GM19455 (cell line): ENCODE results near the gene ASTN1.
A peak's percentile ranks its signal among the peaks of the same experiment; 100 is the strongest.

Experiments
- ATAC-seq: cut with Tn5 transposase; IDR thresholded peaks from one replicate; pipeline ENCODE4 v1.9.1; 2021; ENCODE audit not compliant: unreplicated experiment

ASTN1 gene

DNA sequence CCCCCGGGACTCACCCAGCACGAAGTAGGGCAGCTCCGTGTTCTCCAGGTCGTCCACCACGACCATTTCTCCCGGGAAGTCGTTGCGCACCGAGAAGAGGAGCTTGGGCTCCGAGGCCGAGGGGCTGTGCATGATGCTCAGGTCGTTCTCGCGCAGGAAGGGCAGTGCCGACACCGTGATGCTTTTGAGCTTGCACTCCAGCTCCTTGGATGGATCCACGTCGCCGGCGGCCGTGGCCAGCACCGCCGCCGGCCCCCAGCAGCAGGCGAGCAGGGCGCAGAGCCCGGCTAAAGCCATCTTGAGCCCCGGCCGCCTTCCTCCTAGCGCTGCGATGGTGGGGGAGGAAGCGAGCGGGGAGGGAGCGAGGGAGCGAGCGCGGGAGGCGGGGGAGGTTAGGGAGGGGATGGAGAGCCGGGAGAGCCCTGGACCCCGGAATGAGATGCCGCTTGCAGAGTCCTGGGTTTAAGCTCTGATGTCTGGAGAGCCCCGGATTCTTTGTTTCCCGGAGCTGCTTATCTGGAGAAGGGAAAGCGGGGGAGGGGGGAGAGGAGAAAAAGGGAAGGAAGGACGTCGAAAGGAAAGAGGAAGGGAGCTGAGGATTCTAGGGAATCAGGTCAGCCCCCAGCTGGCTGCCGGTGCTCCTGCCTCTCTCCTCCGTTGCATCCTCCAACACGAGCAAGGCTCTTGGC is at the start of gene ASTN1:
TSS of gene ASTN1 (minus strand) at position 333 of the 689 bp plus-strand sequence. CDS start at position 297, 36 bp downstream.
- no peak for ATAC-seq

DNA sequence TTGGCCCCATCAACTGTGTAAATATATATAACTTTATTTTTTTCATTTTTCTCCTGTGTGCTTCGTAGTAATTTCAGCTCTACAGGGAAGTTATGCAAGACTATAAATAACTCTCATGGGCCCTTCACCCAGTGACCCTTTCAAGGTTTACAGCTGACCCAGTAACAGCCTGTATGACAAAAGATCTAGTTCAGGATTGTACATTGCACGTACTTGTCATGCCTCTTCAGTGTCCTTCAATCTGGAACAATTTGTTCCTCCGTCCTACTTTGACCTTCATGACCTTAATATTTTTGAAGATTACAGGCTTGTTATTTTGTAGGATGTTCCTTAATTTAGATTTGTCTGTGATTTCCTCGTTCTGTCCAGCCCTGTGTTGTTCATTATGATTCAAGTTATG is 46.7 kb upstream of the ASTN1 start:
- ATAC-seq = no peak

DNA sequence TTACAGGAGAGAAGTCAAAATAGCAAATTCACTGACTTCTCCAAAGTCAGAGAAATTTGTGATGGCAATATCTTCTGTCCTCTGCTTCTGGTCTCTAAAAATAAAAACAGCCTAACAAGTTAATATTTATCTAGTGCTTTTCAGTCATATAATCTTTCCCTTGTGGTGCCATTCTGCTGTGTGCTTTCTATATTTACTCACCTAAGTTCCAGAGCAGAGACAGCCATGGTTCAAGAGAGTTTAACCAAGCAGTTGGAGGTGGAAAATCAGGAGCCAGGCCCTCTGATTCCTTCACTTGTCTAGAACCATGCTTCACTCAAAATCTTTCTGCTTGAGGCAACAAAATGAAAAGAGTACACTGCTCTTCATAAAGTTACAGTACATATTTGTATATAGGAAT is 45.6 kb upstream of the ASTN1 start:
- no peak for ATAC-seq

DNA sequence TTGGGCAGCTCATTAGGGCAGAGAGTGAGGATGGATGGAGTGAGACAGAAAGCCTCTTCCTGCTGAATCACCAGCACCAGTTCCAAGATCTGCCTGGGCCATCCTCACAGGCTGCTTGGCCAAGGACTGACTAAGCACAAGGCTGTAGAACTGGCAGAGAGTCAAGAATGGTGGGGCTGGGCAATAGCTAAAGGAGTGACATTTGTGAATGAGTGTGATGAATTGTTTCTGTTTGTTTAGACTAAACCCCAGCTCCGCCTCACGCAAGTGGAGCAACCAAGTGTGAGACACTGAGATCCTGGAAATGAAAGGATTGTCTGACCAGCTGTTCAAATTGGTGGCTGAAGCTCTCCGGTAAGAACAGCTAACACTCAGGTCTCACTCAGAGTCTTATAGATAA is 44.8 kb upstream of the ASTN1 start:
- no peak for ATAC-seq

DNA sequence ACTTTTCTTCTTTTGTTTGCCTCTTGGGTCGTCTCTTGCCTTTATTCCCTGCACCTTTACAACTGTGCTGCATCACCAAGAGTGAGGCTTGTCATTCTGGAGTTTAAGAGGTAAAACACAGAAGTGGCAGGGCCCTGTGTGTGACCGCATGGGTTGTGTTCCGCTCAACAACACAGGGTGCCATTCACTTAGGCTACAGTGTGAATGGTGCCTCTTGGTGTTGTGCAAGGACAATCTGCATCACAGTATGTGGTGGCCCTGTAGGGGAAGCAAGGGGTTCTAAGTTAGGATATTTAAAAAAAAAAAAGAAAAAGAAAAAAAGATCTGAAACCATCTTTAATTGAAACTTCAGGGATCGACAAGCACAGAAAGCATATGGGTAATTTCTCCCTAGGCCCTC is 44.4 kb upstream of the ASTN1 start:
- ATAC-seq = no peak

DNA sequence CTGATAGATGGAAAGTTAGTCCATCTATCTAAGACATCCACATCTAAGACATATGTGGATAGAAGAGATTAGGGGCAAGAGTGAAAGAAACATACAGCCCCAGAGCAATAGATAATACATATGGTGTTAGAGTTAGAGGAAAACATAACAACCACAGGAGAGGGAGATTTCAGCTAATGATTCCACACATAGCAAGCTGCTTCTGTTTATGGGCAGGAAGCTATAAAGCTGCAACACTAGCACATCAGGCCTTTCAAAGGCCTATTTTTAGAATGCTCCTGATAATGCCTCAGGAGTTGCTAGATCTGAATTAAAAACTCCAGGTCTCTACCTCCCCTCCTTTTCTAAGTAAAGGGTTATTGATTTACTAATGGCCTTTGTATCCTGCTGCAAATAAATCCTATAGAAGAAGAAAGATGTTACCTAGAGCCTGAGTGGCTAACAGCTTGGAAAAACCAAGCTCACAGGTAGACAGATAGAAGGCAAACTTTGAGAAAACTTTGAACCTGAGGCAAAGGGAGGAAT is 42.4 kb upstream of the ASTN1 start:
- no peak for ATAC-seq

DNA sequence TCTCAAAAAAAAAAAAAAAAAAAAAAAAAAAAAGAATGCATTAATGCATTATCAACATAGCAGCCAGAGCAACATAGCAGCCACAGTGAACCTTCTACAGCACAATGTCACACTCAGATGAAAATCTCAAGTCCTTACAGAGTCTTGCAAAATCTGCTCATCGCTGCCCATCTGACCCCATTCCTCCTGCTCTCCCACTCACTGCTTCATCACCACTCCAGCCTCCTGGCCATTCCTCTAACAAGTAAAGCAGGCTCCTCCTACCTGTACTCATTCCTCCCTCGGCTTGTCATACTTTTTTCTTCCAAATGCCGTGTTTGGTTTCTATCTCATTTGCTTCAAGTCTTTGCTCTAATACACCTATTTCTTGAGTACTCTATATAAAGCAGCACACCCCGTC is 35.8 kb upstream of the ASTN1 start:
- ATAC-seq = no peak

DNA sequence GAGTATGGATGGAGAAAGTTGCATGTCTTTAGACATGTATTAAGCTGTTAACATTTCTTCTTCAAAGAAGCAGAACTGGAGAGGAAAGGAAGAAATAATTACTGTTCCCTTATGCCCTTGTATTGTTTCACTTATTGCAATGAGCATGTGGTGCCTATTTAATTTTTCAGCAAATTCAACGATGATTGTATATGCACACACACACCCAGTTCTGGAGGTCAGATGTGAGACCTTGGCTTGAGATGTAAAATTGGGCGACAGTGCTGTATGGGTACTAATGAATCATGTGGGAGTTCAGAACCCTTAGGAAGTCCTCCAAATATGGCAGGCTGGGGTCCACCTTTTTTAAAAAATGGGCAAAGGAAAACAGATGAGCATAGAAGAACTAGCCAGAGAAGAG is 33.7 kb upstream of the ASTN1 start:
- no peak for ATAC-seq

DNA sequence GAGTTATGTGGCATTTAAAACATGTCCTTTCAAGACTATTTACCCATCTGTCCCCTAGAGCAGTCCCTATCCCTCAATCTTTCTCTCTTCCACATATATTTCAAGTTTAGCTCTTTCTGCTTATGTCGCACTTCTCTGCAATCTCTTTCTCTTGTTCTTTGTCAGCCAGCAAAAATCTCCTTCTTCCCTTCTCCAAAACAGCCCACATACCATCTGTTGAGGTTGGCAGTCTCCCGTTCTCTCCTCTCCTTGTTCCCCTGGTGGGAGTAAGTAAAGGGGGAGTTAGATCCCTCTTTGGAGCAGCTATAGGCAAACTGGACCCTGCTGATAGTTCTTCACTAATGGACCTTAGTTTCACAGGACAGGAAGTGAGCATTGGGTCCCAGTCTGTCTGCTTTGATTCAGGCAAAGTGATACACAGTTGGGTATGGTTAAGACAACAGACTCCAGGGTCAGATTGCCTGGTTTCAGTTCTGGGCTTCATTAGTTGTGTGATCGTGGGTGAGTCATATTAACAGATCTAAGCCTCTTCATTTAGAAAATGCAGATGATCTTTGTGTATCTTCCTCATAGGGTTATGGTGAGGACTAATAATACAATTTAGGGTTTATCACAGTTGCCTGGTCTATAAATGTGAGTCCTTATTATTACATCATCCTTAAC is 25.9 kb upstream of the ASTN1 start:
- ATAC-seq = no peak

DNA sequence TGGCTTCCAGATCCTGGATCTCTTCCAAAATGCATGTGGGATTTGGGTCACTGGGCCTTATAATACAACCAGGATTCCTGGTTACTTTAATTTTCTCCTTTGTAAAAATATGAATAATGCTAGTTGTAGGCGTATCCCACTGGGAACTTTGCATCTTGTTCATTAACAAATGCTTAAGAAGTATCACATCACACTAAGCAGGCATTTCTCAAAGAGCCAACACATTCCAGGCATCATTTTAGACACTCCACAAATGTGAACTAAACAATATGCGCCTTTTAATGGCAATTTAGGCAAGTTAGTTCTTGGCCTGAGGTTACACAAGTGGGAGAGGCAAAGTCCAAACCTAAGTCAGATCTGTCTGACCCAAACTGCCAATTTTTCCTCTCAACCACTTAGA is 22.1 kb upstream of the ASTN1 start:
- no peak for ATAC-seq

DNA sequence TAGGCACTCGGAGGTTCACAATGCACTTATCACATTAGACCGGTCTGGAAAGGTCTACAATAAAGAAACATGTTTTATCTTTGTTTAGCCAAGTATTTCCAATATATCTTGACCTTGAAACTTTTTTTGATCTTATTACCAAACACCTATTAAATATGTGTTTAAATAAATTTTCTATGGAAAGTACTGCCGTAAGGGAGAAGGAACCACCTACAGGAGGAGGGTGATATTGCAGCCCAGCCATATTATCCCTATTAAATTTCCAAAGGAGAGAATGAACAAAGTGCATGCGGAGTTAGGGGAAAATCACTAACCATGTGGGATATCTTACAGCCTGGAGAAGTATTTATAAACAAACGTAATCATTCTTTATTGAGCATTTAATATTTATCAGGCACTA is 20.7 kb upstream of the ASTN1 start:
- no peak for ATAC-seq

DNA sequence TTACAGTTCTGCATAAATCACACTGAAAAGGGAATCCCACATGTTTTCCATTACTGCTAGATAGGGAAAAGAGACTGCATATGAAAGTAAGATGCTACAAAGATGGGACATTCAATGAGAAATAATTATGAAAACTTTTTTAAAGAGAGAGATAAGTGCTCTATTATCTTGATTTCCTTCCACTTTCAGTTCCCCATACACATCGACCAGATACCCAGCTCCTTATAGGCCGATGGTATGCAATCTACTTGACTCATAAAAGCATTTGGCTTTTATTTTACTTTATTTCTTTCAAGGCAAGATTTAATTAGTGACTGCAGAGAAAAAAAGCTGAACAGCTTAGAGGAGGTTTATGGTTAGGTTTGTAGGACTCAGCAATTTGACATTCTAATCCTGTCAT is 19.3 kb upstream of the ASTN1 start:
- no peak for ATAC-seq

DNA sequence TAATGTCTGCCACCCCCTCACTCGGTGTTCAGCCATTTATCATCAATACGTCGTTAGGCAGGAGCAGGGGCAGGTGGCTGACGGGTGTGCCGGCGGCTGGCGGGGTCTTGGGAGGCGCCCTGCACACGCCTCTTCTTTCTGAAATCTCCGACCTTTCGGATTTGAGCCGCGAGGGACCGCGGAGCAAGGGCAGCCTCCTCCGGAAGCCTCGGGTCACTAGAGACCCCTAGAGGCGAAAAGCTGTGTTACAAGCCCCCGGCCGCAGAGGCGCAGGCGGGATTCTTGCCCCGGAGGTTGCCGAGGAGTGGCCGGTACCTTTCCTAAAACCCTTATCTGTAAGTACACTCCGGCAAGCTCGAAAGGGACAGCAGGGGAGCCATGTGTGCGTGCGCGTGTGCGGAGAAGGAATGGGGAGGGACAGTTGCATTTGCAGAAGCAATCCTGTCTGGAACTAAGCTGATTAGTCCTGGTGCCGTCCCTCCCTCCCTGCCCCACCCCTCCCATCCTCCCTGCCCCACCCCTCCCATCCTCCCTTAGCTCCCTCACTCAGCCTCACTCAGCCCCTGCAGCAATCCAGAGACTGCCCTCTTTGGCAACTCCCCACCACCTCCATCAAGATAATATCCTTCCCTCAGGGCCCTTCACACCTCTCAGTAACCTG is 17.2 kb upstream of the ASTN1 start:
- ATAC-seq = peak; percentile 93

DNA sequence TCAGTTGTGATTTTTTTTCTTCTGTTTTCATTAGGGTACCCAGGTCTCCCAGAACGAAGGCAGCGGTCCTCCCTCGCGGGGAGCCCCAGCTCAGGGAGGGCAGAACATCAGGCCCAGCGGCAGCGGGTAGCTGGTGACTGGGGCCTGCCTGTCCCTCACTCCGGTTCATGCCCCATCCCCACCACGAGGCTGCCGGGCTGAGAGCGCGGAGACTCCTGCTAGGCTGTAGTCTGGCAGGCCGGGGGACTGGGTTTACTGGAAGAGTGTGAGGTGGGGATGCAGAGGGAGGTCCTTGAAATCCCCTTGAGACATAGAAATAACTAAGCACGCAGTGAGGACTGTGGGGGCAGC is 16.7 kb upstream of the ASTN1 start:
- ATAC-seq = peak; percentile 22

DNA sequence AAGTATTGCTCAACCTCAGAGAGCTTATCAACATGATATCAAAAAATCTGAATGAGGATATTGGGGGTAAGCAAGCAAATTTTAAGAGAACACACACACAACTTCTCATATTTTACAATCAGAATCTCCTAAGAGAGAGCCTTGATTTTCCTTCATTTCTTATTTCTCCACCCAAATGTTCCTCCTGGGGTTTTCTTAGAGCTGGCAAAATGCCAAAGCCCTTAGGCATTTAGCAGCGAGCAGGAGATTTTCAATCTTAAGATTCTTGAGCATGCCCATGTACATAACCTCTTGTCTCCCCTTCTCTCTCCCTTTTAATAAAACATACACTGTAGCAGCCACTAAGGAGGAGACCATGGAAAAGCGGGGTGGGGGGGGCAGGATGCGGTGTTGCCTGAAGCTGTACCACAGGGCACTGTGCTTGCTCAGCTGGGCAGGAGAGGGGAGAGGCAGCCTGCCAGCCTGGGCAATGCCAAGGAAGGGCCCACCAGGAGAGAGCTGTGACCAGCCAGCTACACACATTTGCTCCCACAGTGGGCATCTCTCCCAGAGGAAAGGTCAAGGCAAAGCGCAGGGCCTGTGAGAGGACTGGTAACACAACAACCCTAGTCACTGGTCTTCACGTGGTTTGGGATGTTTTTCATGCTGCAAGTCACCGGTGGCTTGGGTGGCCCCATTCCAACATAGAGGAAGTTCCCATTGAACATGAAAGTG is 10.6 kb upstream of the ASTN1 start:
- no peak for ATAC-seq

DNA sequence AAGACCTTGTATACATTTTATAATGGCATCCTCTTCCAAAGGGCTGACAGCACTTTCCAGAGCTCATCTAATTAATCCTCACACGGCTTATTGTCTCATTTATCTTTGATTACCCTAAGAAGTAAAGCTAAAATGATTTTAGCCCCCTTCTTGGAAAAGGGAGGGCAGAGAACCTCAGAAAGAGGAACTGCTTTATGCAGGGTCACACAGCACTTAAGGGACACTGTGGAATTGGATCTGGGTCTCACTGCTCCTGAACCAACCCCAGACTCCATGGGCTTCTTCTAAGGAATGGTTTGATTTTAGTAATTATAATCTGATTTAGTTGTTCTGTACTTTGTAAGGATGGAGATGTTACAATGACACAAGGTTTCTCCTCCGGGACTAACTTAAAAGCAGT is 9.5 kb upstream of the ASTN1 start:
- ATAC-seq = no peak

DNA sequence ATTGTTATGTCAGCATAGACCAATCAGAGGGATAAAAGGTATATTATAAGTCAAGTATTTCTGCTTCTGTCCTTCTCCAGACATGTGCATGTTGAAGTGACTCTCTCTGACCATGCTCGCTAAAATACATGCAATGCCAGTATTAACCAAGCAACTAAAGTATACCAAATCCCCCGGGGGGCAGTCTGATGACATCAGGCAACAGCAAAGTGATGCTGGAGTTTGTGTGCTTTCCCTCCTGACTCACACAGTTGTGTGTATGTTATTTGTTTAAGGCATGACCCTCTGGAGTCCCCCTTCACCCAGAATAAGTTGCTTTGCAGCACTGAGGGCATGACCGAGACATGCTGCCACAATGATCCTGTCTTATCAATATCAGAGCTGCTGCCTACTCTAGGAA is 8.4 kb upstream of the ASTN1 start:
- ATAC-seq = no peak

DNA sequence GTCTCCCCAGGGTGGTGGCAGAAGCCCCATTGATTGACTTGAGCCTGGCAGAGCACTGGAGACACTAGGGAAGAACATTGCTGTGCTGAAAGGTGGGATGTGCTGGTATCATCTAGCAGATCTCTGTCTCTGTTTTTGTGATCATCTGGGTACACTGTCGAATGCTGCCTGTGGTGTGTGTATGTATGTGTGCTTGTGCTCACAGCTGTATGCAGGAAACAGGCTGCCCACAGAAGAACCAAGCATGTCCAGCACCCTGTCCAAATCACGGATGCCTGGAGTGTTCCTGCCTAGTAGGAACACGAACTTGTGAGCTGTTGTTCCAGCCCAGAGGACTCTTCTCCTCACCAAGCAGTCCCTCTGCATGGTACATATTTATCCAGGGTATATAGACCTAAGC is 7.8 kb upstream of the ASTN1 start:
- no peak for ATAC-seq

DNA sequence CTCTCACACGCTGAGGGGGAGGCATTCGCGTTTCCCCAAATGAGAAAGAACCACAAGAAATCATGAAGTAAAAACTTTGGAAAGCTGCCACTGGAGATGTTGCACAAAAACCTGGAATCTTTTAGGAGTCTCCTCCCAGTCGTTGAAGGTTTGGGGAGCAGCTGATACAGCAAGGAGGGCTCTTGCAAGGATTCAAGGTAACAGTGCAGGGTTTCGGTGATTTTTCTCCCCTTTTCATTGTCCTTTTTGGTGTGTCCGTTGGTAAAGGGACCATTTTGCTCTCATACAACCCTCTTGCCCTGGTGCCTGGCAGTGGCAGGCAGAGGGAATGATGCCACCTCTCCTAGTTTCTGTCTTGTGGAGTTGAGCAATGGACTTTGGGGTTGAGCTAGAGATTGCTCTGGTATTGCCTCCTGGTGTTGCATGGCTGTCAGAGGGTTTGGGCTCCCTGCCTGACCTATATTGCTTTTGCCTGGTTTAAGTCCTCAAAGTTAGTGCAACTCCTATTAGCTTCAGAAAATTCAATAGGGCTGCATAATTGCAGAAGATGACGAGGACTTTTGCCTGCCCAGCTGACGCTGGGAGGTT is 7.1 kb upstream of the ASTN1 start:
- ATAC-seq = no peak

DNA sequence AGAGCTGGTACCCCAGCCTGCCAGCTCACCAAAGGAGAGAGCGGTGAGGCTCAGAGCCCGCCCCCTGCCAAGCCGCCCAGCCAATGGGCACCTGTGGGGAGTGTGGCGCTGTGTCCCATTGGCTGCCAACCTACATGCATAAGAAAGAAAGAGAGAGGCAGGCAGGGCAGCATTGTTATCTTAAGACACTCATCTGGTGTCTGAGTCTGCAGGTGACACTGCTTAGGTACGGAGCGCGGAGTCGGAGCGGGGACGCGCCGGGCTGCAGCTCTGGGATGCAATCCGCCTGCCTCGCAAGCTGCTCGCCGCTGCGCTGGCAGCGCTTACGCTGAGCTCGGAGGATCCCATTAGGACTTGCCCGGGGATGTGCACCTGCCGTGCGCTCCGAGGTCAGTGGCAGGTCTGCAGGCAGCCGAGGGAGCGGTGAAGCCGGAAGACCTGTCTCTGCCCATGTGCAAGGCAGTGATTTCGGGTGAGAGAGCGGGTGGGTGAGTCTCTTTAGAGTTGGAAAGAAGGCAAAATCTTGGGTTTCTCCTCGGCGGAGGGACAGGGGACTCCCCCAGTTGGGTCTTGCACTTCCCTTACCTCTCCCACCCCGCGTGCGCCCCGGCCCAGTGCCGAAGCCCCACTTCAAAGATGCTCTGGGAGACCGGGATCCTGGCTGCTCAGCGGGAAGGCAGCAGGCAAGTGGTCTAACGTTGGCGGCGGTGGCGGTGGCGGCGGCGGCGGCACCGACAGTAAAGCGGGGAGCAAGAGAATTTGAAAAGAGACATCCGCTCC is 6.4 kb upstream of the ASTN1 start, which contains the start of gene BRINP2:
TSS of gene BRINP2 (plus strand) at position 203 of the 780 bp plus-strand sequence. CDS start 58,919 bp downstream, outside the sequence.
- ATAC-seq = no peak
